HL-60 (cell line): ENCODE results near the gene TPST2.

Source experiments
- CTCF ChIP-seq: IDR thresholded peaks from one replicate; pipeline ENCODE4 v1.5.1; 2011; ENCODE audit warnings: low read length, control low read depth, inconsistent platforms; ENCODE audit not compliant: insufficient read depth
- GABPA ChIP-seq: IDR thresholded peaks from 2 replicates; pipeline ENCODE4 v1.6.1; 2012; ENCODE audit warnings: low read depth
- POLR2AphosphoS5 ChIP-seq: IDR thresholded peaks from 2 replicates; pipeline ENCODE4 v1.6.1; 2012; ENCODE audit warnings: low read depth

- no peak for TF ChIP-seq CTCF
- no peak for TF ChIP-seq POLR2AphosphoS5
- TF ChIP-seq GABPA, result no peak
Observed at GRCh38 chr22:26487996-26488395, 101.9 kb downstream of the TPST2 start.
